ENCODE results near the gene BRIP1. TPM values are rescaled to one million over a fixed set of nuclear protein-coding genes. Genes with fewer than 3 reads are reported as not detected.

The BRIP1 gene
- total RNA-seq, 1 experiment from 2014 or later: 13.8 TPM

- TF ChIP-seq E2F5 (CRISPR knock-in tag; IDR thresholded peaks at IDR 0.05): no peak
- no peak for TF ChIP-seq PREB (CRISPR knock-in tag; IDR thresholded peaks at IDR 0.05; ENCODE audit: borderline replicate concordance)
- TF ChIP-seq NFYB (CRISPR knock-in tag; conservative IDR thresholded peaks at IDR 0.05; ENCODE audit: low read depth): no peak
- no peak for TF ChIP-seq ATF6 (CRISPR knock-in tag; IDR thresholded peaks at IDR 0.05)
- TF ChIP-seq FOXP4 (CRISPR knock-in tag; IDR thresholded peaks at IDR 0.05): no peak
- no peak for TF ChIP-seq RORB (CRISPR knock-in tag; IDR thresholded peaks at IDR 0.05)
- TF ChIP-seq CBFB (CRISPR knock-in tag; IDR thresholded peaks at IDR 0.05; ENCODE audit: low read depth): no peak
- TF ChIP-seq EMX1 (CRISPR knock-in tag; IDR thresholded peaks at IDR 0.05): no peak
- TF ChIP-seq ETV6 (CRISPR knock-in tag; IDR thresholded peaks at IDR 0.05): no peak
- no peak for TF ChIP-seq ZNF423 (CRISPR knock-in tag; IDR thresholded peaks at IDR 0.05)
- TF ChIP-seq CDX4 (CRISPR knock-in tag; IDR thresholded peaks at IDR 0.05; ENCODE audit: borderline replicate concordance): no peak
- no peak for TF ChIP-seq ZNF512 (CRISPR knock-in tag; IDR thresholded peaks at IDR 0.05; ENCODE audit: borderline replicate concordance)
- TF ChIP-seq KAT7 (CRISPR knock-in tag; IDR thresholded peaks at IDR 0.05; ENCODE audit: borderline replicate concordance): no peak
- TF ChIP-seq AFF4 (CRISPR knock-in tag; IDR thresholded peaks at IDR 0.05; ENCODE audit: borderline replicate concordance): no peak
- TF ChIP-seq USF1 (CRISPR knock-in tag; IDR thresholded peaks at IDR 0.05): no peak
- H3K4me3 Mint-ChIP-seq: no peak overlapping the region
- no peaks in the 10 kb centered on the region for H3K9me3 Mint-ChIP-seq
- no peaks in the 10 kb centered on the region for H3K27me3 Mint-ChIP-seq (ENCODE audit: low read depth)
- H3K27ac Mint-ChIP-seq: no peak overlapping the region
- DNase-seq (ENCODE audit: low spot score) (no peak), ATAC-seq (no peak)
- peaks cover 47% of the 10 kb centered on the region for H3K36me3 Mint-ChIP-seq
- no peaks in the 10 kb centered on the region for H3K4me1 Mint-ChIP-seq
- ChIA-PET CTCF (interaction anchor here (0.6 kb wide), 1 partner anchor 143 kb away, joined by 4 read pairs; no protein-coding TSS in a partner anchor), POLR2A (no interaction called here)
Observed at GRCh38 chr17:61907361-61907760, 44.0 kb upstream of the BRIP1 start.
